HG03045 (cell line): ENCODE data around the gene SMAD7.

Source experiments
- ATAC-seq: cut with Tn5 transposase; IDR thresholded peaks from one replicate; pipeline ENCODE4 v1.9.1; 2021; ENCODE audit warnings: mild to moderate bottlenecking, moderate library complexity; ENCODE audit not compliant: unreplicated experiment

Gene SMAD7

DNA sequence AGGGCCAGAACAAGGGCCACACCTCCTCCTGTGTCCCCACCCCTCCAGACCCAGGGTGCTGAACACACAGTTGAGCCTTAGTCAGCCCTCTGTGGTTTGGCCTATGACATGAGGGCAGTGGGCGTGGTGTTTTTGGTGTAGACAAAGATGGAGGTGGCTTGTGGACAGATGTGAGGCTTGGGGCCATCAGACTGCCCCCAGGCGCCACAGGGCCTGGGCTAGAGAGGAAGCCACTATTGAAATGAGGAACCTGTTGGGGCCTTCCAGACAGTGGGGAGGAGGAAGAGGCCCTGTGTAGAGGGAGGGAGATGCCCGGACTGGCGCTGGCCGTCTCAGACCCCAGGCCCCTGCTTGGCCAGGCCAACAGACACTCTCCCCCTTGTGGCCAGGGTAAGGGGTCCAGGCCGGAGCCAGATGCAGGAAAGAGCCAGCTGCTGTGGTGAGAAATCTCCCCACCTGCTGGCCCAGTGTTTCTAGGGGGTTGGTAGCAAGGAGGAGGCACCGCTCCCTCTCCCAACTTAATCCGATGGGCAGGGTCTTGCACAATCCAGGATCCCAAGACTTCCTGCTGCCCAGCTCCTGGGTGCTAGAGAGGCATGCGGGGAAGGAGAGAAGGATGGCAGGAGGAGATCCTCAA, 53.8 kb downstream of the SMAD7 start:
- no peak for ATAC-seq

GRCh38 chr18:48896326-48896874, 54.4 kb downstream of the SMAD7 start:
- no peak for ATAC-seq

GRCh38 chr18:48894799-48895346, 55.9 kb downstream of the SMAD7 start:
- no peak for ATAC-seq

- no peak for ATAC-seq
Observed at GRCh38 chr18:48893608-48894600, 56.9 kb downstream of the SMAD7 start.

DNA sequence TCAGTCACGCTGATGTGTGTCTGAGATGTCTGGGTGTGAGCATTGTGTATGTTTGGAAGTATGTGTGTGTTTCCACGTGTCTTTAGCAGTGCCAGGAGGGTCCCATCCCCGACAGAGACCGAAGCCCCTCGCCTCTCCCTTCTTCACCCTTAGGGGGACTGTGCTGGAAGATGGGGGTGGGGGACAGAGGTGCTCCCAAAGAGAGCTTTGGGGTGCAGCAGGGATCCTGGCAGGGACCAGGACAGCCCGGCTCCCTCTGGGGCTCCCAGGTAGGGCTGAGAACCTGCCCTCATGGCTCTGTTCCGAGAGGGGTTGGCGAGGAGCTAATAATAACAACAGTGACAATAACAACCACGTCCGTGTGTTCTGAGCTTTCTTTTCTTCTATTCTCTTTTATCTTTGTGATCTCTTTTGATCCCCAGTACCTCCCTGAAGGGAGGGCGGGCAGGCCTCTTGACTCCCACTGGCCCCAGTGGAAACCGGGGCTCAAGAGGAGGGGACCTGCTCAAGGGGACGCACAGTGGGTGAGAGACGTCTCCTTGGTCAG, 57.6 kb downstream of the SMAD7 start:
- ATAC-seq, result no peak

DNA sequence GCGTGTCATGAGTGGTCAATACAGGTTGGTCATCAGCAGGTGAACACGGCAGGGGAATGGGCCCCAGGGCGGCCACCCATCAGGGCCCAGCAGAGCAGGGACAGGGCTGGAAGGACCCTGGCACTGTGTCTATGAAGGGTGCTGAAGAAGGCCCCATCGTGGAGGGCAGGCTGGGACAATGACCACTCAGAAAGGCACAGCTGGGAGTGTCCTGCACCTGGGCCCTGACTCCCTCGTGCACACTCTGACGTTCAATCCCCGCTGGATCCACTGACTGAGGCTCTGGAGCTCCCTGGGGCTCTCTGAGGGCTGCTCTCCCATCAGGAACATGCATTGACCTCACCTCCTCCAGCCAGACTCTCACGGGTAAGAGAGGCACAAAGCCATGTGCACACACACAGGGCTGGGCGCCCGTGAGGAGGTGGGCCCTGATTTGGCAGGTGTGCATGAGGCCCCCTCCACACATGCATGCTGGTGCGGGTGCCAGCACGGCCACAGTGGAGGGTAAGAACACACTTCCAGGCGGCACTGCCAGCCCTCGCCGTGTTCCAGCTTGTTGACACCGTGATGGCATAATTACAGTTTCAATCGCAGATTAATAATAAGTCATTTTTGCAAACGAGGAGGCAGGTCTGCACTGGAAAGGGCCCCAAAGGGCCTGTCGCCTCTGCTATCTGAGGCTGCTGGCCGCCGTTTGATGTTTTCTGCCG, 58.5 kb downstream of the SMAD7 start:
- no peak for ATAC-seq

DNA sequence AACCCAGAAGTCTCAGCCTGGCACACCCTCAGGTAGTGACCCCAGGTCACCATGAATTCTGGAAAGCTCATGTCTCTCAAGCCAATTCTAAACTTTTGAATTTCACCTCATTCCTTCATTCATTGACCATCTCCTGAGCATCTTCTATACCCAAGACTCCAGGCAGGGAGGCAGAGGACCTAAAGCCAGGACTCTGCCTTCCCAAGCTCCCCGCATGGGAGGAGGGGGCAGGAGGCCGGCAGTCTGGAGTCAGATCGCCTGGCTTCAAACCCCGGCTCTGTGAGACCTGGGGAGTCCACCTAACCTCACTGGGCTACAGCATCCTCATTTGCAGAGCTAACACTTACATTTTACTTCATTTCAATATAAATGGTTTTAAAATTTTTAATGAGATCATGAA, 59.0 kb downstream of the SMAD7 start:
- no peak for ATAC-seq

DNA sequence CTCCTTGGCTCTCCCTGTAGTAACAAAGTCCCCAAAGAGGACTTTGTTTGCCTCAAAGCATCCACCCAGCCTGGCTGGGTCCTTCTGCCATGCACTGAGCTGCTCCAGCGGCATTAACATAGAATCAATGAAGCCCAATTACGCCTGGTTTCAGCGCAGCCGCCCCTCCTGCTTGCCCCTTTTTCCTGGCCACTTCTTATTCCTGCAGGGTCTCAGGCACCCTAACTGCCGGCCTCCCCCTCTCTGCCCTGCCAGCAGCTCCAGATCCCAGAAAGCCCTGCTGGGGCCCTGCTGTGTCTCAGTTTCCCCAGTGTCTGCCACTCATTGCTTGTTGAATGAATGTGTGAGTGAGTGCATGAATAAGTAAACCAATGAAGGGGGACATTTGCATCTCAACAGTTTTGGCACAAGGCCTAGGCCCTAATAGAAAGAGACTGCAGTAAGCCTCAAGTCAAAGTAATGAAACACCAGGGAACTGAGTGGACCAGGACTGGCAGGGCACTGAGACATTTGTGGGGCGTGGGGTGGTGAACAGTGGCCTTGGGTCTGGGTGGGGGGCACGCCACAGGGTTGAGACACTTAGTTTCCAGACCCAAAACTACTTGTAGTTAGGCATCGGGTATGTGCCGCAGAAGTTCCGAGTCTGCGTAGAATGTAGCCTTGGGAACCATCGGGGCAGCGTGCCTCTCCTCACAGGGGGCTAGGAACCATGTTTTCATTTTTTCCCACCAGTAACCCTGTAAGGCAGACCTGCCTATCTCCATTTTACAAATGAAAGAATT, 60.6 kb downstream of the SMAD7 start:
- no peak for ATAC-seq

- ATAC-seq, result no peak
Observed at GRCh38 chr18:48889115-48889941, 61.4 kb downstream of the SMAD7 start.

GRCh38 chr18:48888773-48889080, 62.0 kb downstream of the SMAD7 start:
- no peak for ATAC-seq

DNA sequence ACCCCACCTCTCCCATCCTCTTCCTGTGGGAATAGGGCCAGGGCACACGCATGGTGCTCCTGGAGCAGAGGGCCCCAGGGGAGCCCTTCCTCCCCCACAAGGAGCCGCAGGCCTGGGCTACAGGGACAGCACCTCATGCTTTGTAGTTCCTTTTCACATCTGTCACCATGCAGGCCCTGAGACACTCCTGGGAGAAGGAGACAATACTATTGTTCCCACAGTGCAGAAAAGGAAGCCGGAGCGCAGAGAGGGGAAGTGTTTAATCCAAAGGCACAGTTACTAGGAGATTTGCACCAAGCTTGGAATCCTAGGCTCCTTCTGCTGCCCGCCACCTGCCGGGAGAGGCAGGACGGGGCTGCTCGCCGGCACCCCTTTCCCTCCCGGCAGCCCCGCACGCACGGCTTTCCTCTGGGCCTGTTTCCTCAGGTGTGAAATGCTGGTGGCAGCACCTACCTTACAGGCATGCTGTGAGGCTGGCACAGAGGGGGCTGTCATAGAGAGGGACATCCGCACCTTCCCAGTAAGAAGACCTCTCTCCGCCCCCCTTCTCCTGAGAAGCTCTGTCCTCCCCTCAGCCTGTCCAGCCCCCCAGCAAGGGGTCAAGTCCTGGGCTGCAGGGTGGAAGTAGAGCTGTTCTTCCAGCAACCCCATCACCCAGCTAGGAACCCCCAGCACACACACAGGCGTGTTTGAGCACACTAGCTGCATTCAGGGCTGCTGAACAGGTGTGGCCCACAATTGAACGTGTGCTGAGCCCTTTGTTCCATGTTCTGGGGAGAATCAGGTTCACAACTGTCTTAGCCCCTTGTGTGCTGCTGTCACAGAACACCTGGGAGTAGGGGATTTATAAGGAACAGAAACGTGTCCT, 62.6 kb downstream of the SMAD7 start:
- ATAC-seq, result no peak

GRCh38 chr18:48887294-48887904, 63.4 kb downstream of the SMAD7 start:
- ATAC-seq, result no peak

DNA sequence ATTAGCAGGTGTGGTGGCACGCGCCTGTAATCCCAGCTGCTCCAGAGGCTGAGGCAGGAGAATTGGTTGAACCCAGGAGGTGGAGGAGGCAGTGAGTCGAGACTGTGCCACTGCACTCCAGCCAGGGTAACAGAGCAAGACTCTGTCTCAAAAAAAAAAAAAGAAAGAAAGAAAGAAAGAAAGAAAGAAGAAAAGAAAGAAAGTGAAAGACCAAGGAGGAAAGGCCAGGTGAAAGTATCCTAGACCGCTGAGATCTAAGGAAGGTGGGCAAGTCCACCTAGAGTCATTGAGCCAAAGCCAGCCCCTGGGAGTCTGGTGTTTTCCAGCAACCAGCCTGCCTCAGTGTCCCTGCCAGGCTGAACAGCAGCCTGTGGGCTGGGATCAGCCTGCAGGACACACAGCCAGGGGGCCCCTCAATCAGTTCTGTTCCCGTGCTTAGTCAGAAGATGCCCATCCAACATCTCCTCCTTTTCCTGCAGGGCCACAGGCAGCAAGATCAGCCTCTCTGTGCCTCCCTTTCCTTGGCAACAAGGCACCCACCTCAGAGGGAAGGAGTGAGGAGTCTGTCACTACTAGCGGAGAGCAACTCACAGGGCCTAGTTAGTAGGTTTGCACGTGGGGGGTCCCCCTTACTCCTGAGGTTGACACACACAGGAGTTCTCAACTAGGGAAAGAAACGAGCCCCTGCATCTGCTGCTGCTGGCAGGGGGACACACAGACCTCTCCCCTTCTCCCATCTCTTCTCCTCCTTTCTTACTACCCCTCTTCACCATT, 64.1 kb downstream of the SMAD7 start:
- no peak for ATAC-seq

DNA sequence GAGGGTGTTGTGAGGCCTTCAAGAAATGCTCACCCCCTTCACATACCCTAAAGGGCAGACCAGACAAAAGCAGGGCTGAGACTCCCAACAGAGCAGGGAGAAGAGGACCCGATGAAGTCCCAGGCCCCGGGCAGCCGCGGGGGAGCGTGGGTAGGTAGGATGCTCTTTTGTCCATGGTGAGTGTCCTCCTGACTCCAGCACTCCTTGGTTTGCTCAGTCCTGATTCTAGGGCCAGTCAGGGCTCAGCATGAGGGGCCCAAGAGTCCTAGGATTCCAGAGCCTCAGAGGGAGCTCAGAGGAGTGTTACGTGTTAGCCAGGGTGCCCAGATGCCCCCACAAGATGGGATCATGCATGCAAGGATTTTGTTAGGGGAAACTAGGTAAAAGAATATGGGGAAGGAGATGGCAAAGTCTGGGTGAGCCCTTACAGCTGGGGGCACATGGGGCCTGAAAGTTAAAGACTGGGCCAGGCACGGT, 64.8 kb downstream of the SMAD7 start:
- no peak for ATAC-seq

- ATAC-seq, result no peak
Observed at GRCh38 chr18:48885266-48885923, 65.4 kb downstream of the SMAD7 start.

- ATAC-seq, result no peak
Observed at GRCh38 chr18:48884771-48885170, 66.0 kb downstream of the SMAD7 start.
